GM13976 (cell line): Measurements from ENCODE around the gene FAM151A.

Source experiments
- DNase-seq: peaks from one replicate; pipeline ENCODE4 v3.0.0; 2012; ENCODE audit warnings: low spot score
- CTCF ChIP-seq: IDR thresholded peaks from 2 replicates; pipeline ENCODE4 v1.5.1; 2012; ENCODE audit warnings: borderline replicate concordance, mild to moderate bottlenecking; ENCODE audit not compliant: insufficient read depth; ENCODE audit errors: extremely low read depth, missing control alignments, control extremely low read depth
- in situ Hi-C: fragments of 300-500 bp; cut with MboI; formaldehyde crosslinking; loops from one replicate; pipeline ENCODE4 v1.12.0; 2022; ENCODE audit warnings: low sequenced_read_pairs, mixed read lengths, inconsistent platforms; ENCODE audit not compliant: unreplicated experiment

FAM151A gene

GRCh38 chr1:54614563-54614962 lies 8.8 kb downstream of the FAM151A start:
- DNase-seq = no peak
- in situ Hi-C loops = no loop called here
- TF ChIP-seq CTCF = no peak

GRCh38 chr1:54614024-54614423 lies 9.3 kb downstream of the FAM151A start:
- DNase-seq = no peak
- TF ChIP-seq CTCF = no peak
- in situ Hi-C loops = no loop called here

GRCh38 chr1:54611621-54612020 lies 11.7 kb downstream of the FAM151A start:
- no peak for TF ChIP-seq CTCF
- DNase-seq = no peak
- in situ Hi-C loops = no loop called here

GRCh38 chr1:54610601-54611580 lies 12.4 kb downstream of the FAM151A start:
- no peak for TF ChIP-seq CTCF
- DNase-seq = no peak
- in situ Hi-C loops = no loop called here

GRCh38 chr1:54610048-54610447 lies 13.3 kb downstream of the FAM151A start:
- DNase-seq = no peak
- TF ChIP-seq CTCF = no peak
- in situ Hi-C loops = no loop called here

GRCh38 chr1:54609301-54609921 lies 13.9 kb downstream of the FAM151A start:
- no peak for DNase-seq
- in situ Hi-C loops = no loop called here

More at GRCh38 chr1:54609301-54609921, 13.9 kb downstream of the FAM151A start:
- no peak for TF ChIP-seq CTCF
